ENCODE results near the gene NEUROG2.
"Not testable (repeated sequence)": the region's sequence is repeated elsewhere in the genome, so short reads cannot be mapped to it uniquely, and the experiment has no call there.

Gene NEUROG2

GRCh38 chr4:112516066-112516470 is at the start of gene NEUROG2:
Gene NEUROG2 (minus strand): TSS chr4:112516180. CDS start chr4:112515475, 705 bp downstream.
- DNase-seq (ENCODE audit: extremely low read depth in 1 of 2, low read depth in 1 of 2) = no peak

DNA sequence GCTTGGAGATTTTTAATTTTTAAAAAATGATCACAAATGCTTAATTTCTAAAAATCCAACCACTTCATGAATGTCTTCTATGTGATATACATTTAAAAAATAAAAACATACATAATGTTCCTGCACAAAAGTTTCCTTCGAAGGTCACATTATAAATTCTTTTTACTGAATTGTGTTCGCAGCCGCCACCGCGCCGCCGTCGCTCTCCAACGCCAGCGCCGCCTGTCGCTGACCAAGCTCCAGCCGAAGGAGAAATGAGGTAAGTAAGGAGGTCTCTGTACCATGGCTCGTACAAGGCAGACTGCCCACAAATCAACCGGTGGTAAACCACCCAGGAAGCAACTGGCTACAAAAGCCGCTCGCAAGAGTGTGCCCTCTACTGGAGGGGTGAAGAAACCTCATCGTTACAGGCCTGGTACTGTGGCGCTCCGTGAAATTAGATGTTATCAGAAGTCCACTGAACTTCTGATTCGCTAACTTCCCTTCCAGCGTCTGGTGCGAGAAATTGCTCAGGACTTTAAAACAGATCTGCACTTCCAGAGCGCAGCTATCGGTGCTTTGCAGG is 48.8 kb upstream of the NEUROG2 start:
- no peak for DNase-seq (ENCODE audit: extremely low read depth in 1 of 2, low read depth in 1 of 2)

DNA sequence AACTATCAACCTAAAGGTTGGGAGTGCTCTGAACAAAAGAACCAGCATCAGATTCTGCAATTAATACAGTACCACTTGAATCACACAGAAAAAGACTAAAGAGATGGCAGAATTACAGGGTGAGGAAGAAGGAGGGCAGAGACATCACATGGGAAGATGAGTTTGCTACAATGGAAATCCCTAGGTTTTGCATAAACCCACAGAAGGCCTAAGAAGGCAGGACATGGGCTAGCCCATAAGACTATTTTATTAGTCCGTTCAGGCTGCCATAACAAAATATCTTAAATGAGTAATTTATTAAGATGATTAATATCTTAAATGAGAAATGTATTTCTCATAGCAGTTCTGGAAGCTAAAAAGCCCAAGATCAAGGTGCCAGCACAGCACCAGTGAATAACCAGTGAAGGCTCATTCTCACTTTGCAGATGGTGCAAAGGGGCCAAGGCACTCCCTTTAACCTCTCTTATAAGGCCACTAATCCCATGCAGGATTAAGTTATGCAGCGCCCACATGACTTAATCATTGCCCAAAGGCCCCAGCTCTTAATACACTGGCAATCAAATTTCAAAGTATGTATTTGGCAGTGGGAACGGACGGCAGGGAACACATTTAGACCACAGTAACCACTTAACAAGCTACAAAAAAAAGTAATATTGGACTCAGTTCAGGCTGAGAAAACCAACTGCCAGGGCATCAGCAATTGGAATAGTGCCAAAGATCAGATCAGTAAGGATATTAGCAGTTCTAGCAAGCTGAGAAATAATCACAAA is 47.6 kb upstream of the NEUROG2 start:
- DNase-seq (ENCODE audit: extremely low read depth in 1 of 2, low read depth in 1 of 2) = no peak

DNA sequence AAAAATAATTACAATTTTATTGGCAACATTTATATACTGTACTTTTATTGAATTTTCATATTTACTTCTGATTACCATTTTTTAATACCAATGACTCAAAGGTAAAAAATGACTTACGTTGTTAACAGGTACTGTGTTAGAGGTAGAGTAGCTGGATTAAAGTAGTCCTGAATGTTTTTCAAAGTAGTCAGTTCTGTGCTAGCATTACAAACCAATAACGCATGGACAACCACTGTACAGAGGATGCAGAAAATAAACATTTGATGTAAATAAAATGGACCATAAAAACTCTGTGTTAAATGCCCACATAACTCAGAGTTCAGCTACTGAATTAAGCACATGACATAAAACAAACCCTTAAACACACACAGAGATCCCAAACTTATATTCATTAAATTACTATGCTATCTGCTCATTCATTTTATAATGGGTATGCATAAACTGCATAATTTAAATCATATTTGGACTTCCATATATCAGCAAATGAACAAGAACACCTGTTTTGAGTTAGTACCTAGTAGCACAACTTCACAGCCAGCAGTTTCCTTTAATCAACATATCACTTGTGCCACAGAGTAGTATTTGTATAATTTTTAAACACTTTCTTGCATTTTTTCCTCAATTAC is 46.4 kb upstream of the NEUROG2 start:
- DNase-seq (ENCODE audit: extremely low read depth in 1 of 2, low read depth in 1 of 2) = no peak

- no peak for DNase-seq (ENCODE audit: extremely low read depth in 1 of 2, low read depth in 1 of 2)
These were observed 44.1 kb upstream of the NEUROG2 start for GRCh38 chr4:112560084-112560483.

DNA sequence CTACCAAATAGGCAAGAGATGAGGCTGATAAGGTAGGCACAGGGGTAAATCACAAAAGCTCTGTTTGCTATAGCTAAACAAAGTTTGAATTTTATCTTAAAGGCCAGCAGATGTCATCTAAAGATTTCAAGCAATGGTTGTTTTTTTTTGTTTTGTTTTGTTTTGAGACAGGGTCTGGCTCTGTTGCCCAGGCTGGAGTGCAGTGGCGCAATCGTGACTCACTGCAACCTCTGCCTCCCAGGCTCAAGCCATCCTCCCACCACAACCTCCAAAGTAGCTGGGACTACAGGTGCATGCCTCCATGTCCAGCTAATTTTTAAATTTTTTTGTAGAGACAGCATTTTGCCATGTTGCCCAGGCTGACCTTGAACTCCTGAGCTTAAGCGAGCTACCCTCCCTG is 43.1 kb upstream of the NEUROG2 start:
- no peak for DNase-seq (ENCODE audit: extremely low read depth in 1 of 2, low read depth in 1 of 2)

- DNase-seq (ENCODE audit: extremely low read depth in 1 of 2, low read depth in 1 of 2) = no peak
These were observed 41.9 kb upstream of the NEUROG2 start for GRCh38 chr4:112557676-112558411.

DNA sequence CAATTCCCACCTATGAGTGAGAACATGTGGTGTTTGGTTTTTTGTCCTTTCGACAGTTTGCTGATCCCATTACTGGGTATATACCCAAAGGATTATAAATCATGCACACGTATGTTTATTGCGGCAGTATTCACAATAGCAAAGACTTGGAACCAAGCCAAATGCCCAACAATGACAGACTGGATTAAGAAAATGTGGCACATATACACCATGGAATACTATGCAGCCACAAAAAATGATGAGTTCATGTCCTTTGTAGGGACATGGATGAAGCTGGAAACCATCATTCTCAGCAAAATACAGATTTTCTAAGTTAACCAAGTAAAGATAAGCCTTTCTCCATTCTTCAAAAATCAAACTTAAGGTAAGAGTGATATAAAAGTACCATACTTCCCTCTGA is 38.3 kb upstream of the NEUROG2 start:
- not testable (repeated sequence) for DNase-seq (ENCODE audit: extremely low read depth in 1 of 2, low read depth in 1 of 2)

- DNase-seq (ENCODE audit: extremely low read depth in 1 of 2, low read depth in 1 of 2) = no peak
These were observed 36.7 kb upstream of the NEUROG2 start for GRCh38 chr4:112552668-112553067.

DNA sequence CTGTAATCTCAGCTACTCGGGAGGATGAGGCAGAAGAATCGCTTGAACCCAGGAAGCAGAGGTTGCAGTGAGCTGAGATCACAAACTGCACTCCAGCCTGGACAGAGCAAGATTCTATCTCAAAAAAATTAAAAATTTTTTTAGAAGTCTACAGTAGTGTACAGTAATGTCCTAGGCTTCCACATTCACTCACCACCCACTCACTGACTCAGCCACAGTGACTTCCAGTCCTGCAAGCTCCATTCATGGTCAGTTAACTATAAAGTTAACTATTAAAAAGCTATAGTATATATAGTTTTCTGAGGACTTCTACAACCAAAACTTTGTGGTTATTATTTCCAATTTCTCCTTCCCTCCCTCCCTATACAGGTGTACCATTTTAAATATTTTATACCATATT is 34.7 kb upstream of the NEUROG2 start:
- DNase-seq (ENCODE audit: extremely low read depth in 1 of 2, low read depth in 1 of 2) = no peak

DNA sequence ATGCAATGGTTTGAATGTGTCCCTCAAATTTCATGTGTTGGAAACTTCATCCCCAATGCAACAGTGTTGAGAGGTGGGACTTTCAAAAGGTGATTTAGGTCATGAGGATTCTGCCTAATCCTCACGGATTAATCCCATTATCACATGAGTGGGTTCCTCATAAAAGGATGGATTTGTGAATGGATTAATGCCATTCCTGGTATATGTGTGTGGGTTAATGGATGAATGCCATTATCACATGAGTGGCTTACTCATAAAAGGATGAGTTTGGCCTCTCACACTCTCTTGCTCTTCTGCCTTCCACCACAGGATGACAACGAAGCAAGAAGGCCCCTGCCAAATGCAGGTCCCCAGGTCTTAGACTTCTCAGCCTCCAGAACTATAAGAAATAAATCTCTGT is 30.5 kb upstream of the NEUROG2 start:
- no peak for DNase-seq (ENCODE audit: extremely low read depth in 1 of 2, low read depth in 1 of 2)

DNA sequence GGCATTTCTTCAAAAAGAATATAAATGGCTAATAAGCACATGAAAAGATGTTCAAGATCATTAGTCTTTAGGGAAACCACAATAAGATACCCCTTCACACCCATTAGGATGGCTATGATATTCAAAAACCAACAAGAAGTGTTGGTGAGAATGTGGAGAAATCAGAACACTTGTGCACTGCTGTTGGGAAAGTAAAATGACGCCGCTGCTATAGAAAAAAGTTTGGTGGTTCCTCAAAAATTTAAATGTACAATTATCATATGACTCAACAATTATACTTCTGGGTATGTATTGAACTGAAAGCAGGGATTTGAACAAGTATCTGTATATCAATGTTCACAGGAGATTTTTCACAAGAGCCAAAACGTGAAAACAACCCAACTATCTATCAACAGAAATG is 29.4 kb upstream of the NEUROG2 start:
- DNase-seq (ENCODE audit: extremely low read depth in 1 of 2, low read depth in 1 of 2) = no peak

- no peak for DNase-seq (ENCODE audit: extremely low read depth in 1 of 2, low read depth in 1 of 2)
These were observed 24.7 kb upstream of the NEUROG2 start for GRCh38 chr4:112540695-112541094.

DNA sequence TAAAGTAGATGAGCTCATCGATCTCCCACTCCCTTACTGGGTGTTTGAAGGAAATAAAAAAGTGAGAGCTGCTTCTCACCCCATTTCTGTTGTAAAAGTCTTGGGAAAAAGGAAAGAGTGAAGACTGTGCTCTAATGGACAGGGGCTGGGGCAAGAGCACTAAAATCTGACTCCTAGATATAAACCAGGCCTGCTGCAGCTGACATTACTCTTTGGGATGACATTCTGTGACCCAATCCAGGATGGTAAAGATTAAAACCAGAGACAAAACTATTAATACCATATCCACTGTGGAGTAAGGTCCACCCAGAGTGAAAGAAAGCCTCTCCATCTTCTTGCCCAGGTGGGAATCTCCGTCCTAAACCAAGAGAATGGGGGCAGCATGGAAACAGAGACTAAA is 20.1 kb upstream of the NEUROG2 start:
- DNase-seq (ENCODE audit: extremely low read depth in 1 of 2, low read depth in 1 of 2) = no peak

- no peak for DNase-seq (ENCODE audit: extremely low read depth in 1 of 2, low read depth in 1 of 2)
These were observed 16.3 kb upstream of the NEUROG2 start for GRCh38 chr4:112532267-112532666.

DNA sequence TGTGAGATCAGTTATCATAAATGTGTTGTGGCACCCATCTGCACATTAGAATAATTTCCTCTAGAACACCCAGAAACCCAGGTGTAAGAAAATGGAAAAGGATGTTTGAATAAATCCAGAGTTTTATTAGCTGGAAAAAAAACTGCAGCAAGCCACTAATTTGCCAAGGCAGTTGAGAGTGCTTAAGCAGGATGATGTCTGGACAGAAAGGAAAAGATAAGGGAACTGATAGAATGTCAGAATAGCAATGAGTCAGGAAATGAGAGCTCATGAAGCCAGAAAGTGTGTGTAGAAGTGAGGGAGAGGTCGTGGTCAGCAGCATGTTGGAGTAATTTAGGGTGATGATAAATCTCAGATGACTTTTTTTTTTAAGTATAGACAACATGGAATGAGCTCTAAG is 15.2 kb upstream of the NEUROG2 start:
- no peak for DNase-seq (ENCODE audit: extremely low read depth in 1 of 2, low read depth in 1 of 2)

DNA sequence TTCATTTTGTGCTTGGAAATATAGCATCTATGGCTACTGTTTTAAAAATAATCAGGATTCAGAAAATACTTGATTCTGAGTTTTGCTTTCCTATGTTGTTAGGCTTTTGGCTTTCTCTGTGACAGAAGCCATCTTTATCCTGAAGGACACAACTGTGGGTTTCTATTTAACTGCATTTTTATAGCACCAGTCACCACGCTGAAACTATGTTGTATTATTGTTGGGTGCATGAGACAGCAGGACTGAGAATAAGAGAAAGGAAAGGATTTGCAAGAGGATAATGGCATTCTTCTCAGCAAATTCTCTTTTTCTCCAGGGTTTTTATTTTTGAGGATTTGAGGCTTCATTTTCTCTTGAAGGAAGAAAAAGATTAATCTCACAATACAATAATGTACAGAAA is 10.1 kb upstream of the NEUROG2 start:
- DNase-seq (ENCODE audit: extremely low read depth in 1 of 2, low read depth in 1 of 2) = no peak

- peak; percentile 62 to 68 for DNase-seq (ENCODE audit: extremely low read depth in 1 of 2, low read depth in 1 of 2)
These were observed 8.0 kb upstream of the NEUROG2 start for GRCh38 chr4:112523764-112524505.

DNA sequence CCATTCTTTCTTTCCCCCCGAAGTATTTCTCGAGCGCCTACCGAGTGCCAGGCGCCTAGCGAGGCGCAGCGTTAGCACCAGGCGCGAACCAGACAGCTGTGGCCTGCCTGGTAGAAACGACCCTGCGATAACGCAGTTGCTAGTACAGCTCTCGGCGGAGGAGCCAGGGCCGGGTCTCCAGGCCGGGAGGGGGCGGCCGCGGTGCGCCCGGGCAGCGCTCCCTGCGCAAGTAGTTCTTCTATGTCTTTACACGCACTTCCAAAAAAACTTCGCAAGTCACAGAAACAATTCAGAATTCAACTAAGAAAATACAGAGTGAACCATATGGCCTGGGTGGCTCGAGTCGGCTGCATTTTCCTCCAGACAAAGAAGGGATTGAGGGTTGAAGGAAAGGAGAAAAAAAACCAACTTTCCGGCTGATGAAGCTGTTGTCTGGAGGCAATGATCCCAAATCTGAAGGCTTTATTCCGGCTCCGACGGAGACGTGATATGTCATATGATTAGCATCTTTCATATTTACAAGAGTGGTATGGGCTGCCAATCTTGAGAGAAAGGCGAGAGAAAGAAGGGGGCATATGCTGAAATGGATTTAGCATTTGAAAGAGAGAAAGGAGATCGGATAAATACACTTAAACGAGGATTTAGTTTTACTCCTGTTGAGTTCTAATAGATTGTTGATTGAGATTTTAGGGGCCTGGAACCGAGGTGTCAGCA is 7.2 kb upstream of the NEUROG2 start:
- no peak for DNase-seq (ENCODE audit: extremely low read depth in 1 of 2, low read depth in 1 of 2)

- DNase-seq (ENCODE audit: extremely low read depth in 1 of 2, low read depth in 1 of 2) = not testable (repeated sequence)
These were observed 6.5 kb upstream of the NEUROG2 start for GRCh38 chr4:112522431-112522830.

All from stimulated activated CD8-positive, alpha-beta memory T cell treated with anti-CD3 and anti-CD28 coated beads, Interleukin-7, amount 100 ng/mL, for 48 hours (primary cell).